Activated effector memory CD4-positive, alpha-beta T cell treated with anti-CD3 and anti-CD28 coated beads, Interleukin-2, amount 50 U/mL, for 16 hours (primary cell): Measurements from ENCODE around the gene LIPM.

Experiments
- DNase-seq: peaks from one replicate; pipeline ENCODE4 v3.0.0-alpha.2; 2020

The LIPM gene

GRCh38 chr10:88841316-88842111 is 39.0 kb downstream of the LIPM start:
- DNase-seq = no peak

GRCh38 chr10:88843171-88843570 is 40.6 kb downstream of the LIPM start:
- no peak for DNase-seq

- DNase-seq = no peak
These were observed 46.0 kb downstream of the LIPM start for GRCh38 chr10:88848499-88848898.

- DNase-seq = no peak
These were observed 46.7 kb downstream of the LIPM start for GRCh38 chr10:88849234-88849633.

DNA sequence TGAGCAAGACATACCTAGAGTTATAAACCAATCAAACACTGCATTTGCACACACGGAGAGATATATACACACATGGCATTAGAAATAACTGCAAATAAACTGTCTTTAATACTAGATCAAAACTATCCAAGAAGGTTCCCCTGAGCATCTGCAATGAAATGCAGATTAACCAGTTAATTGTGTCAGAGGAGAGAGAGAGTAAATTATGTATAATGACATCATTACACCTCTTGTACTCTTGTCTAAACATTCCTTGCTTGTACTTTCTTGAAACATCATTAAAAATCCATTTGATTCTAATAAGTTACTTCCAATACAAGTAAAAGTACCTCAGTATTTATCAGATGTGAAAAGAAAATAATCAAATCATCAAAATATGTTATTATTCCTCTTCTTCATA is 48.2 kb downstream of the LIPM start:
- no peak for DNase-seq

- DNase-seq = no peak
These were observed 49.2 kb downstream of the LIPM start, which contains the start of gene ANKRD22 for GRCh38 chr10:88851706-88852105. Gene ANKRD22 (minus strand): TSS chr10:88851844. CDS start chr10:88851607, 237 bp downstream.

DNA sequence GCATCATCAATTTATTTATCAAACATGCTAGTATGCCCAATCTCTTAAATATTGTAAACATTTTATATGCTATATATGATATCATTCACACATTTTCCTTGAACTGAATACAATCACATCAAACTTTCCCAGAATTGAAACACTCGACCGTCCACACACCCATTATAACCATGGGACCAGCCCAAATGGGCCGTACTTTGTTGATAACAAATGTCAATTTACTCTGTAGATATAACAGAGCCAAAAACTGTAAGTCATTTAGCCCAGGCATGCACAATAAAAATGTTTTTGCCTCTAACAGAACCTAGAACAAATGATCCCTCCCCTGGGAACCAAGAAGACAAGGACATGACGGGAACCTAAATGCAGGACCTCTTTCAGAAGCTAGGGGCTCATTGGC is 49.8 kb downstream of the LIPM start:
- no peak for DNase-seq

DNA sequence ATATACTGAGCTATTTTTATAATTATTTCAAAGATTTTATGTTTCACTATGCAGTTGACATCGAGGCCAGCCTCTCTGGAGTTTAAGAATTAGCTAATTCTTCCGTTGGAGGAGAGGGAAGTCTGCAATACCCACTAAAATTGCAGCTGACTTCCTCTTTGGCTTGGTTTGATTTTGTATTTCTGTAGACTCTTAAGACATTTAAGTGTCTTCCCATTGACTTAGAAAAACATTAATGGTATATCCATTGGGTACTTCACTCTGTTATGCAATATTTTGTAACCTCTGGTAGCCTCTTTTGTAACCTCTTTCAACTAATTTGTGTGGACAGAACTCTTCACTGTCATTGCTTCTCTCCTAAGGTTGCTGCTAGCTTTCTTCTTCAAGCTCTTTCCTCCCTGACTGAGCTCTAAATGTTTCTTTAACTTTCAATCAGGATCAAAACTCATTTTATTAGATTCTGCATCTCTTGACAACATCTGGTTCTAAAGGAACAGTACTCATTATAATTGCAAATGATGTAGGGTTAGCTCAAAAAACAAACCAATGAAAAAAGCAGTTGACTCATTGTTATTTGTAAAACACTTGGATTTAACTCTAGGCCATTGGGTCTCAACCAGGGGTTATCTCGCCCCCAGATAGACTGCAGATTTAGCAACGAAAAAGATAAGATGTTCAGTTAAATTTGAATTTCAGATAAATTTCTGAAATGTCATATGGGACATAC is 50.8 kb downstream of the LIPM start:
- DNase-seq = no peak

DNA sequence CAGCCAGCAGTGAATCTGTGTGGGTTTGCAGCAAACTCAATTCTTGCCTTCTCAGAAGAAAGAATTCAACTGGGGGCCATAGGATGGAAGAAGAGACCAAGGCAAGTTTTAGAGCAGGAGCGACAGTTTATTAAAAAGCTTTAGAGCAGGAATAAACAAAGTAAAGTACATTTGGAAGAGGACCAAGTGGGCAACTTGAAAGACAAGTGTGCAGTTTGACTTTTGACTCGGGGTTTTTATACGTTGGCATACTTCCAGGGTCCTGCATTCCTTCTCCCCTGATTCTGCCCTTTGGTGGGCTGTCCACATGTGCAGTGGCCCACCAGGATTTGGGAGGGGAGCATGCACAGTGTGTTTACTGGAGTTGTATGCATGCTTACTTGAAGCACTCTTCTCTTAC is 52.2 kb downstream of the LIPM start:
- no peak for DNase-seq

- no peak for DNase-seq
These were observed 55.3 kb downstream of the LIPM start for GRCh38 chr10:88857831-88858230.

DNA sequence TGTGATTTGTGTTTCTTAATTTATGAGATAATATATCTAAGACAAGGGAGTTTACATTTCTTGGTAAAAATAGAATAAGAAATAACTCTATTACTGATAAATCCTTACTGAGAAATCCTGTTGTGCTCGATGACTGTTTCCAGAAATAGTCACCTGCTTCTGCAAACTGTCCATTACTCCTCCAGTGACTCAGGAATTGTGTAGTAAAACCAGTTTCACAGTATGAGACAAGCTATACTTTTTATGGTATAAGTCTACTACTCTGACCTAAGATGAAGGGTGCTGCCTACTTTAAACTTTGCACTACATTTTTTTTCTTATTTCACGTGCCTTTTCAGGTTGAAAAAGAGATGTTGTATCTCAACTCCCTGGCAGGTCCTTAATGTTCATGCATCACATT is 56.0 kb downstream of the LIPM start:
- no peak for DNase-seq

- DNase-seq = no peak
These were observed 58.5 kb downstream of the LIPM start for GRCh38 chr10:88861036-88861435.

DNA sequence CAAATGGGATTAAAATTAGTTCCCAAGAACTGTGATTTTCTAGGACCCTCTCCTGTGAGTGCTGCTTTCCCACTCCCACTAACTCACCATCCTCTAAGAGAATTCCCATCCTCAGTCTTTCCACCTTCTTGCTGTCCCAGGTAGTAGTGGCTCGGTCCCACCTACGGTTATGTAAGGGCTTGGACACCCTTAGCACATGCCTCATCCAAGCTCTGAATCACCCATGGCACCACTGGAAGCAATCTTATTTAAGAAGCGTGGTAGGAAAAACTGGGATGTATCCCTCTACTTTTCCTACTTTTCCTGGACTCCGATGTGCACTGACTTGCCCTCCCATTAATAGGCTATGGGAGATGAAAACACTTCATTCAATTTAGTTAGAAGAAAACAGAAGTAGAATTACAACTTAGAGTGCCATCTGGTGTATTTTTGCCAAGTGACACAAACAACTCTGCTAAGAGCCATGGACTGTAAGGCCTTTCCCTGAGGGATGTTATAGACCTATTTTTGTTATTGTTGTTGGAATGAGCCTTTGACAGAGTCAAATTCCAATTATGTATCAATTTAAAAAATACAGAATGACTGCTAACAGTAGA is 62.8 kb downstream of the LIPM start:
- no peak for DNase-seq

GRCh38 chr10:88866454-88866853 is 63.9 kb downstream of the LIPM start:
- DNase-seq = no peak

- DNase-seq = no peak
These were observed 67.6 kb downstream of the LIPM start for GRCh38 chr10:88870089-88870488.
